ENCODE measurements around the gene KIF21A.

GRCh38 chr12:39344926-39345325 is 98.0 kb downstream of the KIF21A start:
- TF ChIP-seq CTCF (conservative IDR thresholded peaks at IDR 0.05; ENCODE audit: low read length) = no peak
- no peak for TF ChIP-seq EZH2phosphoT487 (IDR thresholded peaks at IDR 0.05; ENCODE audit: borderline replicate concordance, low read depth, low read length)

All from OCI-LY7 (cell line).